B cell (primary cell): ENCODE results near the gene ZNF737. TPM values are rescaled to one million over a fixed set of nuclear protein-coding genes. Genes with fewer than 3 reads are reported as not detected.
A peak's percentile ranks its signal among the peaks of the same experiment; 100 is the strongest.
"Not testable (repeated sequence)": the region's sequence is repeated elsewhere in the genome, so short reads cannot be mapped to it uniquely, and the experiment has no call there.

Experiments used
- ATAC-seq: fragments of 200-7000 bp; cut with Tn5 transposase; one replicate; pipeline ENCODE4 v1.10.0; 2021; ENCODE audit warnings: low read depth, mild to moderate bottlenecking, moderate number of reproducible peaks, moderate library complexity
- CTCF ChIA-PET: fragments of 350-600 bp; sonication (Branson Sonifier 250); formaldehyde crosslinking; loops from one replicate; lab custom pipeline; 2021; ENCODE audit warnings: antibody characterized with exemption, inconsistent platforms; lab: Charles Lee
- POLR2A ChIA-PET: fragments of 350-600 bp; sonication (Branson Sonifier 250); formaldehyde crosslinking; loops from one replicate; lab custom pipeline; 2021; ENCODE audit warnings: antibody characterized with exemption; lab: Charles Lee
- DNase-seq: peaks from one replicate; pipeline ENCODE4 v3.0.0; 2013
- H2AFZ ChIP-seq: 2 replicates; pipeline ENCODE4 v1.6.1; 2012; ENCODE audit warnings: mild to moderate bottlenecking, low read depth, low read length; ENCODE audit not compliant: insufficient read depth, poor library complexity, severe bottlenecking
- H3K27ac ChIP-seq, 2 donors: 1 replicate in 1 of 2; 2 replicates in 1 of 2; pipeline ENCODE4 v1.5.1; 2012 to 2013; ENCODE audit warnings: low read length in 2 of 2, mild to moderate bottlenecking in 2 of 2, moderate library complexity in 1 of 2
- H3K27me3 ChIP-seq, 4 experiments: fragments of 200-600 bp in 1 of 4; sonication (generic) in 1 of 4; replicated peaks in 1 of 4; 1 replicate in 2 of 4; 2 replicates in 2 of 4; pipeline versions ENCODE4 v1.6.1 to v1.7.0; 2013 to 2016; ENCODE audit warnings: low read length in 3 of 4, mild to moderate bottlenecking in 2 of 4, mixed read lengths in 1 of 4, moderate library complexity in 1 of 4; ENCODE audit not compliant: insufficient read depth in 4 of 4, control insufficient read depth in 3 of 4; ENCODE audit errors: control extremely low read depth in 1 of 4
- H3K36me3 ChIP-seq, 2 experiments: replicated peaks in 1 of 2; 1 replicate in 1 of 2; 2 replicates in 1 of 2; pipeline versions ENCODE4 v1.6.1 to v1.7.1; 2013; ENCODE audit warnings: low read length in 1 of 2; ENCODE audit not compliant: insufficient read depth in 2 of 2, control insufficient read depth in 1 of 2; ENCODE audit errors: control extremely low read depth in 1 of 2, extremely low read depth in 1 of 2
- H3K4me1 ChIP-seq, 2 donors: fragments of 200-600 bp in 1 of 2; sonication (generic) in 1 of 2; 1 replicate in 1 of 2; 2 replicates in 1 of 2; pipeline versions ENCODE4 v1.5.1 to v1.6.1; 2013 to 2017; ENCODE audit warnings: low read length in 2 of 2; ENCODE audit not compliant: control insufficient read depth in 2 of 2, insufficient read depth in 2 of 2
- H3K4me2 ChIP-seq: replicated peaks from 2 replicates; pipeline ENCODE3; 2012; ENCODE audit warnings: mild to moderate bottlenecking, low read depth, low read length; ENCODE audit not compliant: poor library complexity, severe bottlenecking
- H3K4me3 ChIP-seq, 5 experiments: fragments of 200-600 bp in 1 of 5; sonication (generic) in 1 of 5; 1 replicate in 3 of 5; 2 replicates in 2 of 5; pipeline versions ENCODE4 v1.5.1 to v1.7.0; 2011 to 2016; ENCODE audit warnings: low read length in 4 of 5, mild to moderate bottlenecking in 4 of 5, low read depth in 2 of 5, control low read depth in 1 of 5, moderate library complexity in 1 of 5; ENCODE audit not compliant: insufficient read depth in 1 of 5; ENCODE audit errors: control extremely low read depth in 1 of 5, extremely low read depth in 1 of 5
- H3K79me2 ChIP-seq: fragments of 200-600 bp; sonication (generic); one replicate; pipeline ENCODE4 v1.6.0; 2016; ENCODE audit warnings: low read length; ENCODE audit not compliant: control insufficient read depth, insufficient read depth
- H3K9ac ChIP-seq: fragments of 200-600 bp; sonication (generic); 2 replicates; pipeline ENCODE4 v1.6.1; 2017; ENCODE audit warnings: mild to moderate bottlenecking, low read length, moderate library complexity
- H3K9me3 ChIP-seq, 3 donors: one replicate each; pipeline versions ENCODE4 v1.6.1 to v1.7.1; 2013; ENCODE audit warnings: low read length in 2 of 3; ENCODE audit not compliant: control insufficient read depth in 2 of 3, insufficient read depth in 1 of 3; ENCODE audit errors: control extremely low read depth in 1 of 3
- H4K20me1 ChIP-seq: 2 replicates; pipeline ENCODE4 v1.6.0; 2012; ENCODE audit warnings: mild to moderate bottlenecking, low read length; ENCODE audit not compliant: insufficient read depth, control insufficient read depth, poor library complexity, severe bottlenecking
- H3K27ac Mint-ChIP-seq: one replicate; pipeline ENCODE4 v1.8.0; 2021; ENCODE audit warnings: mixed read lengths
- H3K27me3 Mint-ChIP-seq: one replicate; pipeline ENCODE4 v1.8.0; 2021; ENCODE audit warnings: mixed read lengths
- H3K4me1 Mint-ChIP-seq: one replicate; pipeline ENCODE4 v1.8.0; 2021; ENCODE audit warnings: mixed read lengths
- H3K4me3 Mint-ChIP-seq: one replicate; pipeline ENCODE4 v1.8.0; 2021; ENCODE audit warnings: mixed read lengths
- H3K9me3 Mint-ChIP-seq: one replicate; pipeline ENCODE4 v1.8.0; 2022; ENCODE audit warnings: mixed read lengths; ENCODE audit not compliant: insufficient read depth
- EZH2 ChIP-seq: IDR thresholded peaks from 2 replicates; pipeline ENCODE4 v1.6.1; 2012; ENCODE audit warnings: borderline replicate concordance, low read depth, mild to moderate bottlenecking, moderate library complexity, low read length; ENCODE audit not compliant: insufficient read depth, poor library complexity, severe bottlenecking
- WGBS: methylation state at CpG from one replicate; pipeline ENCODE4 v1.1.5; 2013; ENCODE audit warnings: missing lambda C conversion rate; ENCODE audit not compliant: insufficient coverage; 5-methylcytosine and 5-hydroxymethylcytosine counted together
- intact Hi-C: fragments of 100-400 bp; cut with micrococcal nuclease; formaldehyde crosslinking; loops from one replicate; pipeline ENCODE4 v1.10.0; 2022
- polyA plus RNA-seq: library from polyadenylated mRNA; depleted of rRNA; stranded (reverse); fragments of >200 nt; gene quantifications from 2 replicates; pipeline ENCODE4 v1.2.3, GENCODE V29; 2012
- total RNA-seq, 2 donors: library from RNA; stranded (reverse); fragments of 120-200 nt in 1 of 2; gene quantifications; 1 replicate in 1 of 2; 2 replicates in 1 of 2; pipeline versions ENCODE4 v1.2.3 to v1.2.4, GENCODE V29; 2013 to 2022
- TF ChIP-seq, protein P1 (sequence below): fragments of 200-600 bp; IDR thresholded peaks from one replicate; pipeline ENCODE4 v1.8.0; 2022; ENCODE audit warnings: antibody characterized with exemption, mild to moderate bottlenecking

ZNF737 gene
- total and polyA plus RNA-seq, 2 donors (not counting 1 experiment from before 2014, with no cell fraction given), result 20.9 to 50.1 TPM

- WGBS, result 67% methylated on average over 1 of the region's 4 CpGs
- TF ChIP-seq, protein P1, sequence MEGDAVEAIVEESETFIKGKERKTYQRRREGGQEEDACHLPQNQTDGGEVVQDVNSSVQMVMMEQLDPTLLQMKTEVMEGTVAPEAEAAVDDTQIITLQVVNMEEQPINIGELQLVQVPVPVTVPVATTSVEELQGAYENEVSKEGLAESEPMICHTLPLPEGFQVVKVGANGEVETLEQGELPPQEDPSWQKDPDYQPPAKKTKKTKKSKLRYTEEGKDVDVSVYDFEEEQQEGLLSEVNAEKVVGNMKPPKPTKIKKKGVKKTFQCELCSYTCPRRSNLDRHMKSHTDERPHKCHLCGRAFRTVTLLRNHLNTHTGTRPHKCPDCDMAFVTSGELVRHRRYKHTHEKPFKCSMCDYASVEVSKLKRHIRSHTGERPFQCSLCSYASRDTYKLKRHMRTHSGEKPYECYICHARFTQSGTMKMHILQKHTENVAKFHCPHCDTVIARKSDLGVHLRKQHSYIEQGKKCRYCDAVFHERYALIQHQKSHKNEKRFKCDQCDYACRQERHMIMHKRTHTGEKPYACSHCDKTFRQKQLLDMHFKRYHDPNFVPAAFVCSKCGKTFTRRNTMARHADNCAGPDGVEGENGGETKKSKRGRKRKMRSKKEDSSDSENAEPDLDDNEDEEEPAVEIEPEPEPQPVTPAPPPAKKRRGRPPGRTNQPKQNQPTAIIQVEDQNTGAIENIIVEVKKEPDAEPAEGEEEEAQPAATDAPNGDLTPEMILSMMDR, result no peak
- no peak for TF ChIP-seq EZH2
- Mint-ChIP-seq H3K4me1 (peaks cover 18% of the 10 kb centered on the region), H3K9me3 (peaks cover 30% of the 10 kb centered on the region), H3K4me3 (no peak overlapping the region), H3K27me3 (no peaks in the 10 kb centered on the region), H3K27ac (no peak overlapping the region)
- H3K4me3 ChIP-seq, result no peak overlapping the region
- ChIA-PET POLR2A (no interaction called here), CTCF (no interaction called here)
- DNase-seq (no peak), ATAC-seq (no peak)
- no peak overlapping the region for H3K9ac ChIP-seq
- peaks cover 6 to 47% of the 10 kb centered on the region in 2 experiments for H3K36me3 ChIP-seq
- no peaks in the 10 kb centered on the region for H4K20me1 ChIP-seq
- H3K4me2 ChIP-seq, result no peak overlapping the region
- H3K4me1 ChIP-seq, result no peaks in the 10 kb centered on the region
- peaks cover 2 to 77% (median 70%) of the 10 kb centered on the region in 3 donors for H3K9me3 ChIP-seq
- H3K27ac ChIP-seq, result no peak overlapping the region
- no peak overlapping the region for H2AFZ ChIP-seq
- intact Hi-C loops, result no loop called here
- H3K79me2 ChIP-seq, result peaks cover 90% of the 10 kb centered on the region
- H3K27me3 ChIP-seq, result no peaks in the 10 kb centered on the region
These were observed 7.6 kb downstream of the ZNF737 start for GRCh38 chr19:20558011-20558410.

DNA sequence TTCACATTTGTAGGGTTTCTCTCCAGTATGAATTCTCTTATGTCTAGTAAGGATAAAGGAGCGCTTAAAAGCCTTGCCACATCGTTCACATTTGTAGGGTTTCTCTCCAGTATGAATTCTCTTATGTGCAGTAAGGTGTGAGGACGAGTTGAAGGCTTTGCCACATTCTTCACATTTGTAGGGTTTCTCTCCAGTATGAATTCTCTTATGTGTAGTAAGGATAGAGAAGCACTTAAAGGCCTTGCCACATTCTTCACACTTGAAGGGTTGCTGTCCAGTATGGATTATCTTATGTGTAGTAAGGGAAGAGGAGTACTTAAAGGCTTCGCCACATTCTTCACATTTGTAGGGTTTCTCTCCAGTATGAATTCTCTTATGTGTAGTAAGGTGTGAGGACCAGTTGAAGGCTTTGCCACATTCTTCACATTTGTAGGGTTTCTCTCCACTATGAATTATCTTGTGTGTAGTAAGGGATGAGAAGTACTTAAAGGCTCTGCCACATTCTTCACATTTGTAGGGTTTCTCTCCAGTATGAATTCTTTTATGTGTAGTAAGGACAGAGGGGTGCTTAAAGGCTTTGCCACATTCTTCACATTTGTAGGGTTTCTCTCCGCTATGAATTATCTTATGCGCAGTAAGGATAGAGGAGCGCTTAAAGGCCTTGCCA is 20.8 kb downstream of the ZNF737 start:
- DNase-seq, H3K4me3 ChIP-seq, intact Hi-C loops, POLR2A ChIA-PET, H3K4me3 Mint-ChIP-seq, H3K79me2 ChIP-seq, H3K27me3 Mint-ChIP-seq, H3K4me2 ChIP-seq, H3K4me1 Mint-ChIP-seq, CTCF ChIA-PET, H3K4me1 ChIP-seq, H2AFZ ChIP-seq, H3K27me3 ChIP-seq, ATAC-seq, H4K20me1 ChIP-seq, H3K27ac ChIP-seq, H3K27ac Mint-ChIP-seq: not testable (repeated sequence)
- H3K9me3 Mint-ChIP-seq, result peaks cover 14% of the 10 kb centered on the region
- Histone ChIP-seq H3K9ac (peak overlapping the region; percentile 29), H3K36me3 (peaks cover 24 to 56% of the 10 kb centered on the region in 2 experiments), H3K9me3 (peaks cover 45 to 90% (median 56%) of the 10 kb centered on the region in 3 donors)
- WGBS, result 70% methylated on average over 2 of the region's 7 CpGs

DNA sequence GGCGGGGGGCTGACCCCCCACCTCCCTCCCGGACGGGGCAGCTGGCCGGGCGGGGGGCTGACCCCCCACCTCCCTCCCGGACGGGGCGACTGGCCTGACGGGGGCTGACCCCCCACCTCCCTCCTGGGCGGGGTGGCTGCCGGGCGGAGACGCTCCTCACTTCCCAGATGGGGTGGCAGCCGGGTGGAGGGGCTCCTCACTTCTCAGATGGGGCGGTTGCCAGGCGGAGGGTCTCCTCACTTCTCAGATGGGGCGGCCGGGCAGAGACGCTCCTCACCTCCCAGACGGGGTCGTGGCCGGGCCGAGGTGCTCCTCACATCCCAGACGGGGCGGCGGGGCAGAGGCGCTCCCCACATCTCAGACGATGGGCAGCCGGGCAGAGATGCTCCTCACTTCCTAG is 35.3 kb downstream of the ZNF737 start:
- H2AFZ ChIP-seq, H3K4me2 ChIP-seq, CTCF ChIA-PET, H3K4me3 ChIP-seq, H3K4me1 ChIP-seq, DNase-seq, ATAC-seq, H3K79me2 ChIP-seq, POLR2A ChIA-PET, H3K9ac ChIP-seq, H3K27ac ChIP-seq, H3K4me1 Mint-ChIP-seq, H3K27me3 Mint-ChIP-seq, H3K4me3 Mint-ChIP-seq, intact Hi-C loops, H4K20me1 ChIP-seq, H3K27me3 ChIP-seq, H3K27ac Mint-ChIP-seq: not testable (repeated sequence)
- Histone ChIP-seq H3K9me3 (peaks cover 8 to 42% (median 36%) of the 10 kb centered on the region in 3 donors), H3K36me3 (peaks cover 0 to 14% of the 10 kb centered on the region in 2 experiments)
- 95% methylated on average over 13 of the region's 29 CpGs for WGBS
- peaks cover 10% of the 10 kb centered on the region for H3K9me3 Mint-ChIP-seq
